Panc1 (cell line): Measurements from ENCODE around the gene SYNM.

ENCODE experiments used
- POLR2AphosphoS5 ChIP-seq: IDR thresholded peaks from 2 replicates; pipeline ENCODE4 v1.6.1; 2012; ENCODE audit warnings: mild to moderate bottlenecking, low read depth, low read length, moderate library complexity
- SIN3A ChIP-seq: IDR thresholded peaks from 2 replicates; pipeline ENCODE4 v1.6.1; 2012; ENCODE audit warnings: low read depth, mild to moderate bottlenecking, low read length, moderate library complexity, borderline replicate concordance; ENCODE audit not compliant: insufficient read depth
- TF ChIP-seq, protein P1 (sequence below), 2 experiments: IDR thresholded peaks; 2 replicates each; pipeline ENCODE4 v1.6.1; 2011 to 2012; ENCODE audit warnings: low read depth in 2 of 2, control low read depth in 1 of 2, low read length in 1 of 2, mild to moderate bottlenecking in 1 of 2, moderate library complexity in 1 of 2; ENCODE audit not compliant: insufficient read depth in 1 of 2
- TF ChIP-seq, protein P2 (sequence below): fragments of 450-650 bp; IDR thresholded peaks from 2 replicates; pipeline ENCODE4 v1.5.1; 2017; ENCODE audit warnings: mild to moderate bottlenecking

DNA sequence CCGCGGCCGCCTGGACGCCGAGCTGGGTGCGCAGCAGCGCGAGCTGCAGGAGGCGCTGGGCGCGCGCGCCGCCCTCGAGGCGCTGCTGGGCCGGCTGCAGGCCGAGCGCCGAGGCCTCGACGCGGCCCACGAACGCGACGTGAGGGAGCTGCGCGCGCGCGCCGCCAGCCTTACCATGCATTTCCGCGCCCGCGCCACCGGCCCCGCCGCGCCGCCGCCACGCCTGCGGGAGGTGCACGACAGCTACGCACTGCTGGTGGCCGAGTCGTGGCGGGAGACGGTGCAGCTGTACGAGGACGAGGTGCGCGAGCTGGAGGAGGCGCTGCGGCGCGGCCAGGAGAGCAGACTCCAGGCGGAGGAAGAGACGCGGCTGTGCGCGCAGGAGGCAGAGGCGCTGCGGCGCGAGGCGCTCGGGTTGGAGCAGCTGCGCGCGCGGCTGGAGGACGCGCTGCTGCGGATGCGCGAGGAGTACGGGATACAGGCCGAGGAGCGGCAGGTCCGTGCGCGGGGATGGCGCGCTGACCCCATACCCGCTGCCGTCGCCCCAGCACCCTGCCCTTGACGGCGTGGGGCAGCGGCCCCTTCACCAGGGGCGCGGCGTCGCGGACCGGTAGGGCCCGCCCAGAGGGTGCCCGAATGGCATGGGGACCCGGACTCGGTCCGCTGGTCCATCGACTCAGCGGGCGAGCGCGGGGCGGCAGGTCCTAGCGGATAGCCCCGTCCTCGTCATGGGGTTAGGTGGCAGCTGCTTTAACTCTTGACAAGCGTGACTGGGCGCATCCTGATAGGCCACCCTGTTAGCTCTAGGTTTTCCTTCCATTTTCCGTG lies 848 bp downstream of the SYNM start:
- TF ChIP-seq, protein P1, sequence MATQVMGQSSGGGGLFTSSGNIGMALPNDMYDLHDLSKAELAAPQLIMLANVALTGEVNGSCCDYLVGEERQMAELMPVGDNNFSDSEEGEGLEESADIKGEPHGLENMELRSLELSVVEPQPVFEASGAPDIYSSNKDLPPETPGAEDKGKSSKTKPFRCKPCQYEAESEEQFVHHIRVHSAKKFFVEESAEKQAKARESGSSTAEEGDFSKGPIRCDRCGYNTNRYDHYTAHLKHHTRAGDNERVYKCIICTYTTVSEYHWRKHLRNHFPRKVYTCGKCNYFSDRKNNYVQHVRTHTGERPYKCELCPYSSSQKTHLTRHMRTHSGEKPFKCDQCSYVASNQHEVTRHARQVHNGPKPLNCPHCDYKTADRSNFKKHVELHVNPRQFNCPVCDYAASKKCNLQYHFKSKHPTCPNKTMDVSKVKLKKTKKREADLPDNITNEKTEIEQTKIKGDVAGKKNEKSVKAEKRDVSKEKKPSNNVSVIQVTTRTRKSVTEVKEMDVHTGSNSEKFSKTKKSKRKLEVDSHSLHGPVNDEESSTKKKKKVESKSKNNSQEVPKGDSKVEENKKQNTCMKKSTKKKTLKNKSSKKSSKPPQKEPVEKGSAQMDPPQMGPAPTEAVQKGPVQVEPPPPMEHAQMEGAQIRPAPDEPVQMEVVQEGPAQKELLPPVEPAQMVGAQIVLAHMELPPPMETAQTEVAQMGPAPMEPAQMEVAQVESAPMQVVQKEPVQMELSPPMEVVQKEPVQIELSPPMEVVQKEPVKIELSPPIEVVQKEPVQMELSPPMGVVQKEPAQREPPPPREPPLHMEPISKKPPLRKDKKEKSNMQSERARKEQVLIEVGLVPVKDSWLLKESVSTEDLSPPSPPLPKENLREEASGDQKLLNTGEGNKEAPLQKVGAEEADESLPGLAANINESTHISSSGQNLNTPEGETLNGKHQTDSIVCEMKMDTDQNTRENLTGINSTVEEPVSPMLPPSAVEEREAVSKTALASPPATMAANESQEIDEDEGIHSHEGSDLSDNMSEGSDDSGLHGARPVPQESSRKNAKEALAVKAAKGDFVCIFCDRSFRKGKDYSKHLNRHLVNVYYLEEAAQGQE (IDR thresholded peaks at IDR 0.05; ENCODE audit: insufficient read depth in 1 of 2, low read depth in 2 of 2, low read length in 1 of 2) = no peak
- no peak for TF ChIP-seq POLR2AphosphoS5
- TF ChIP-seq, protein P2, sequence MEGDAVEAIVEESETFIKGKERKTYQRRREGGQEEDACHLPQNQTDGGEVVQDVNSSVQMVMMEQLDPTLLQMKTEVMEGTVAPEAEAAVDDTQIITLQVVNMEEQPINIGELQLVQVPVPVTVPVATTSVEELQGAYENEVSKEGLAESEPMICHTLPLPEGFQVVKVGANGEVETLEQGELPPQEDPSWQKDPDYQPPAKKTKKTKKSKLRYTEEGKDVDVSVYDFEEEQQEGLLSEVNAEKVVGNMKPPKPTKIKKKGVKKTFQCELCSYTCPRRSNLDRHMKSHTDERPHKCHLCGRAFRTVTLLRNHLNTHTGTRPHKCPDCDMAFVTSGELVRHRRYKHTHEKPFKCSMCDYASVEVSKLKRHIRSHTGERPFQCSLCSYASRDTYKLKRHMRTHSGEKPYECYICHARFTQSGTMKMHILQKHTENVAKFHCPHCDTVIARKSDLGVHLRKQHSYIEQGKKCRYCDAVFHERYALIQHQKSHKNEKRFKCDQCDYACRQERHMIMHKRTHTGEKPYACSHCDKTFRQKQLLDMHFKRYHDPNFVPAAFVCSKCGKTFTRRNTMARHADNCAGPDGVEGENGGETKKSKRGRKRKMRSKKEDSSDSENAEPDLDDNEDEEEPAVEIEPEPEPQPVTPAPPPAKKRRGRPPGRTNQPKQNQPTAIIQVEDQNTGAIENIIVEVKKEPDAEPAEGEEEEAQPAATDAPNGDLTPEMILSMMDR = no peak
- TF ChIP-seq SIN3A = 0 out of 2 replicates have a peak, but pooled peaks have one; percentile 44
